GM23248 (cell line): ENCODE results near the gene ST3GAL3.

Source experiments
- EZH2 ChIP-seq: fragments of 200-600 bp; sonication (generic); IDR thresholded peaks from 2 replicates; pipeline ENCODE4 v1.6.1; 2018; ENCODE audit warnings: antibody characterized with exemption, mild to moderate bottlenecking; ENCODE audit not compliant: insufficient read depth, poor library complexity, severe bottlenecking
- EZH2phosphoT487 ChIP-seq: fragments of 200-600 bp; sonication (generic); IDR thresholded peaks from 2 replicates; pipeline ENCODE4 v1.6.1; 2018; ENCODE audit warnings: antibody characterized with exemption, moderate library complexity, mild to moderate bottlenecking, low read depth; ENCODE audit not compliant: insufficient read depth

GRCh38 chr1:43945674-43946235, 238.4 kb downstream of the ST3GAL3 start:
- TF ChIP-seq EZH2phosphoT487 (no peak), EZH2 (no peak)
